Skeletal muscle tissue (tissue), 4 donors: ENCODE data around the gene SMARCB1. TPM values are rescaled to one million over a fixed set of nuclear protein-coding genes. Genes with fewer than 3 reads are reported as not detected.

Experiments used
- H3K27ac ChIP-seq: one replicate; pipeline ENCODE4 v1.7.0; 2013; ENCODE audit warnings: mild to moderate bottlenecking, low read depth, low read length, inconsistent platforms
- H3K27me3 ChIP-seq, 3 donors: one replicate each; pipeline ENCODE4 v1.7.0; 2013; ENCODE audit warnings: low read length in 3 of 3; ENCODE audit not compliant: control insufficient read depth in 3 of 3, insufficient read depth in 3 of 3
- H3K36me3 ChIP-seq, 3 donors: one replicate each; pipeline ENCODE4 v1.7.0; 2013; ENCODE audit warnings: low read length in 3 of 3; ENCODE audit not compliant: control insufficient read depth in 3 of 3, insufficient read depth in 3 of 3
- H3K4me1 ChIP-seq, 3 donors: one replicate each; pipeline ENCODE4 v1.7.0; 2013; ENCODE audit warnings: low read length in 3 of 3, mild to moderate bottlenecking in 3 of 3; ENCODE audit not compliant: control insufficient read depth in 3 of 3, insufficient read depth in 3 of 3
- H3K4me3 ChIP-seq, 3 donors: one replicate each; pipeline ENCODE4 v1.7.0; 2013; ENCODE audit warnings: low read length in 3 of 3
- H3K9ac ChIP-seq, 3 donors: one replicate each; pipeline ENCODE4 v1.7.0; 2013; ENCODE audit warnings: low read length in 3 of 3, mild to moderate bottlenecking in 3 of 3, moderate library complexity in 2 of 3, low read depth in 1 of 3
- H3K9me3 ChIP-seq, 3 donors: one replicate each; pipeline ENCODE4 v1.7.0; 2013; ENCODE audit warnings: low read length in 3 of 3; ENCODE audit not compliant: control insufficient read depth in 3 of 3
- total RNA-seq: library from RNA; depleted of rRNA; stranded (reverse); fragments of >200 nt; gene quantifications from one replicate; pipeline ENCODE4 v1.2.3, GENCODE V29; 2014
- donor health status: Osteomylitis.

The SMARCB1 gene
- total RNA-seq, 1 donor from 2014 or later = 13.6 TPM

- Histone ChIP-seq H3K4me1 (peaks cover 30 to 41% (median 39%) of the 10 kb centered on the region in 3 donors), H3K9me3 (no peaks in the 10 kb centered on the region), H3K4me3 (no peak overlapping the region), H3K27me3 (no peaks in the 10 kb centered on the region), H3K36me3 (peaks cover 0 to 2% (median 0%) of the 10 kb centered on the region in 3 donors), H3K9ac (no peak overlapping the region), H3K27ac (no peak overlapping the region)
These were observed 2.5 kb upstream of the SMARCB1 start for GRCh38 chr22:23784215-23784732.

- peaks cover 38 to 52% (median 48%) of the 10 kb centered on the region in 3 donors for H3K4me1 ChIP-seq
- no peaks in the 10 kb centered on the region for H3K9me3 ChIP-seq
- H3K27me3 ChIP-seq = no peaks in the 10 kb centered on the region
- H3K27ac ChIP-seq = peak overlapping the region; percentile 98
- peak overlapping the region; percentile 92 to 97 (median 96) for H3K9ac ChIP-seq
- peak overlapping the region; percentile 78 to 87 (median 87) for H3K4me3 ChIP-seq
- peaks cover 0 to 3% (median 2%) of the 10 kb centered on the region in 3 donors for H3K36me3 ChIP-seq
These were observed 480 bp upstream of the SMARCB1 start for GRCh38 chr22:23786261-23786710.

DNA sequence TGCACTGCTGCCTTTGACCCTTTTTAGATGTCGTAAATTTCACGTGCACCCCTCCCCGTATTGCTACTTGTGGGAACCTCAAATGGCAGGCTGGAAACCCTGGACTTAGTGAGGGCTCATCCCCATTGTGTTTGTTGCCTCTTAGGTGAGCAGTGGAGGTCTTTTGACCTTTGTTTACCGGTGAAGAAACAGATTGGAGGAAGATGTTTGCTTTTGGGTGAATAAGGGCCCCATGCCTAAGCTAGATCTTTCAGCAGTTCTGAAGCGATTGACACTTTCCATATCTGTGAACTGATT lies 782 bp downstream of the SMARCB1 start:
- peaks cover 31 to 49% (median 42%) of the 10 kb centered on the region in 3 donors for H3K4me1 ChIP-seq
- no peaks in the 10 kb centered on the region for H3K9me3 ChIP-seq
- peak overlapping the region; percentile 87 to 88 (median 87) for H3K4me3 ChIP-seq
- H3K36me3 ChIP-seq = peaks cover 5 to 12% (median 12%) of the 10 kb centered on the region in 3 donors
- peak overlapping the region; percentile 95 to 97 (median 96) for H3K9ac ChIP-seq
- no peaks in the 10 kb centered on the region for H3K27me3 ChIP-seq
- peak overlapping the region; percentile 98 for H3K27ac ChIP-seq

GRCh38 chr22:23787910-23788309 lies 1.1 kb downstream of the SMARCB1 start:
- peak overlapping the region; percentile 98 for H3K27ac ChIP-seq
- peaks cover 5 to 15% (median 14%) of the 10 kb centered on the region in 3 donors for H3K36me3 ChIP-seq
- no peaks in the 10 kb centered on the region for H3K9me3 ChIP-seq
- peaks cover 31 to 49% (median 42%) of the 10 kb centered on the region in 3 donors for H3K4me1 ChIP-seq
- H3K4me3 ChIP-seq = peak overlapping the region; percentile 87 to 88 (median 87)
- peak overlapping the region; percentile 95 to 97 (median 96) for H3K9ac ChIP-seq
- H3K27me3 ChIP-seq = no peaks in the 10 kb centered on the region

DNA sequence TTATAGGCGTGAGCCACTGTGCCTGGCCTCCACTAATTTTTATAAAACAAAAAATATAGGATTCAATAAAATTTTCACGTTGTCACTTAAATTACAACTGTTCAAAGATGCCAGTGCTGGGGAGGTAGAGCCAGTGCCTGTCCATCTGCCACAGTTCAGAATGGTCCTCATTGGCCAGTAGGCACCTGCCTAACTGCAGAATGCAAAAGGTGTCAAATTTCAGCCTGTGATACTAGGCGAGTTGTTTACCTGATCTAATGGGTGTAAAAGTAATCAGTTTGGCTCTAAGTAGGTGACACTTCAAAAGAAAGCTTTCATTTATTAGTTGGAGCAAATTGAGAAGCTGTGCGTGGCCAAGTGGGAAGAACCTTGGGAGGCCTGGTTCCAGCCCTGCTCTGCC lies 2.4 kb downstream of the SMARCB1 start:
- Histone ChIP-seq H3K27me3 (no peaks in the 10 kb centered on the region), H3K4me3 (no peak overlapping the region), H3K4me1 (peaks cover 31 to 49% (median 42%) of the 10 kb centered on the region in 3 donors), H3K36me3 (peaks cover 15 to 25% (median 21%) of the 10 kb centered on the region in 3 donors), H3K9me3 (no peaks in the 10 kb centered on the region), H3K9ac (peak overlapping the region in 2 of 3 donors; percentile 45 to 50), H3K27ac (no peak overlapping the region)

DNA sequence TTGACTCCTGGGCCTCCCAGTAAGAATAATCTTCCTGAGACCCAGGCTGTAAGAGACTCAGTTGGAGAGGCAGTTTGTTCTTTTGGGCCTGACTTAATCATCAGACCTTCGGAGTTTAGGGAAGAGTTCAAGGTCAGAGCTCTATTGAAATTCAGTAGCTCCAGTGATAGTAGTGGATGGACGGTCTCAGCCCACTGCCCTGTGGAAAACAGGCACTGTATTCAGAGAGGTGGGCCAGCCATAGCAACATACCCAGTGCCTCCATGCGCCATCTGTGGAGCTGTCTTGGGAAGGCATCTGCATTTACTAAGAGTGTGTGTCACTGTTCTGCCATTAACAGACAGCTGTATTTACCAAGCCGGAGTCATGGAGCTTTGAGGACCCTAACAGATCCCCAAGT lies 2.9 kb downstream of the SMARCB1 start:
- Histone ChIP-seq H3K27ac (peak overlapping the region; percentile 26), H3K4me3 (no peak overlapping the region), H3K4me1 (peaks cover 31 to 49% (median 42%) of the 10 kb centered on the region in 3 donors)

GRCh38 chr22:23790819-23791737 lies 4.3 kb downstream of the SMARCB1 start:
- H3K27me3 ChIP-seq = no peaks in the 10 kb centered on the region
- H3K4me1 ChIP-seq = peaks cover 30 to 42% (median 37%) of the 10 kb centered on the region in 3 donors
- H3K36me3 ChIP-seq = peaks cover 24 to 34% (median 30%) of the 10 kb centered on the region in 3 donors
- H3K9ac ChIP-seq = peak overlapping the region in 1 of 3 donors; percentile 25
- H3K9me3 ChIP-seq = no peaks in the 10 kb centered on the region
- no peak overlapping the region for H3K4me3 ChIP-seq
- peak overlapping the region; percentile 2 for H3K27ac ChIP-seq

More for the DNA sequence above, 2.9 kb downstream of the SMARCB1 start:
- Histone ChIP-seq H3K9me3 (no peaks in the 10 kb centered on the region), H3K27me3 (no peaks in the 10 kb centered on the region), H3K36me3 (peaks cover 18 to 27% (median 24%) of the 10 kb centered on the region in 3 donors), H3K9ac (peak overlapping the region in 1 of 3 donors; percentile 50)

GRCh38 chr22:23791738-23792645 lies 5.2 kb downstream of the SMARCB1 start:
- Histone ChIP-seq H3K9ac (peak overlapping the region in 1 of 3 donors; percentile 45), H3K4me1 (peaks cover 24 to 36% (median 34%) of the 10 kb centered on the region in 3 donors), H3K4me3 (no peak overlapping the region), H3K27me3 (no peaks in the 10 kb centered on the region), H3K36me3 (peaks cover 30 to 37% (median 36%) of the 10 kb centered on the region in 3 donors), H3K27ac (peak overlapping the region; percentile 2), H3K9me3 (no peaks in the 10 kb centered on the region)

DNA sequence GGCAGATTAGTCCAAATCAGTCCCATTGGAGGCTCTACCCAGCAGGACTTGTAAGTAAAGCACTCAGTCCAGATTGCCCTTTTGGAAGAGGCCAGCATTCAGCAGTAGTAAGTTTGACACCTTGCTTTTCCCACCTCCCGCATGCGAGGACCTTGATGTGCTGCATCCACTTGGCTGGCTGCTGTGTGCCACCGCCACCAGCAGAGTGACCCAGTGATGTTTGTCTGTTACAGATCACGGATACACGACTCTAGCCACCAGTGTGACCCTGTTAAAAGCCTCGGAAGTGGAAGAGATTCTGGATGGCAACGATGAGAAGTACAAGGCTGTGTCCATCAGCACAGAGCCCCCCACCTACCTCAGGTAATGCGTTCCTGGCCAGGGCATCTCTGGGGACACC lies 6.6 kb downstream of the SMARCB1 start:
- H3K9ac ChIP-seq = no peak overlapping the region
- H3K27ac ChIP-seq = no peak overlapping the region
- peaks cover 14 to 28% (median 23%) of the 10 kb centered on the region in 3 donors for H3K4me1 ChIP-seq
- no peaks in the 10 kb centered on the region for H3K9me3 ChIP-seq
- no peaks in the 10 kb centered on the region for H3K27me3 ChIP-seq
- no peak overlapping the region for H3K4me3 ChIP-seq
- H3K36me3 ChIP-seq = peaks cover 37 to 46% (median 40%) of the 10 kb centered on the region in 3 donors
